GM21717 (cell line): Measurements from ENCODE around the gene TOX4.

ENCODE experiments used
- ATAC-seq: cut with Tn5 transposase; IDR thresholded peaks from one replicate; pipeline ENCODE4 v1.9.1; 2021; ENCODE audit warnings: mild to moderate bottlenecking, moderate library complexity; ENCODE audit not compliant: unreplicated experiment

TOX4 gene

DNA sequence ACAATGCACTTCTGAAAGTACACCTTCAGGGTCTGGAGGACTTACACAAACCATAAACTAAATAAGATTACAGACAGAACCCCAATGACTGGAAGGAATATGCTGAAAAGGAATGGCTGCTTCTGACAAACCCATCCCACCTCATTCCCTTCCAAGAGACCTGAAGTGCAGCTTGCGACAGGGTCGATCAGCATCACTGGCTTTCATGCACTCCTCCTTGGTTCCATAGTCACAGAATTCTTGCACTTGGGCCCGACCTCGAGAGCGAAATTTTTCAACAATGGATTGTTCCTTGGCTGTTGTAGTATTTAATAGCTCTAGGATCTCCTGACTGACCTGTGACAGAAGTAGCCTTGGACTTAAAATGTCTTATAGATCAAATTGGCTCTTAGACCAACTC is 24.6 kb downstream of the TOX4 start:
- no peak for ATAC-seq

DNA sequence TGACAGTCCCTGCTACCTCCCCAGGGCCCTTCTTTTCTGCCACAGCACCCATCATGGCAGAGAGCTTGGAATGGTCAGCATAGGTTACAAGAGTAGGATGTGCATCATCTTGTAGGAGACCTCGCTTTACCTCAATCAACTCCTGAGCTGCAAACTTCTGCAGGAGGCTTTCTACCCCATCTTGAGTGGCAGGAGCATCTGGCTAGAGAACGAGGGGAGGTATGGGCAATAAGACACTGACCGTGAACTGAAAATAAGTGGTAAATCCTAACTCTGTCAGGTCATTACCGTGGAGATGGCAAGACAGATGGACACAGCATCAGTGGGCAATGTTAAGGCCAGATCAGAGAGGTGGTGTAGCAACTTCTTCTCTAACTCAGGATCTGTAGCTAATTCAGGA is 26.4 kb downstream of the TOX4 start:
- ATAC-seq = no peak

- ATAC-seq = peak; percentile 79
Observed at GRCh38 chr14:21505012-21505553, 28.1 kb downstream of the TOX4 start.

GRCh38 chr14:21506557-21506956 is 29.6 kb downstream of the TOX4 start:
- ATAC-seq = no peak

DNA sequence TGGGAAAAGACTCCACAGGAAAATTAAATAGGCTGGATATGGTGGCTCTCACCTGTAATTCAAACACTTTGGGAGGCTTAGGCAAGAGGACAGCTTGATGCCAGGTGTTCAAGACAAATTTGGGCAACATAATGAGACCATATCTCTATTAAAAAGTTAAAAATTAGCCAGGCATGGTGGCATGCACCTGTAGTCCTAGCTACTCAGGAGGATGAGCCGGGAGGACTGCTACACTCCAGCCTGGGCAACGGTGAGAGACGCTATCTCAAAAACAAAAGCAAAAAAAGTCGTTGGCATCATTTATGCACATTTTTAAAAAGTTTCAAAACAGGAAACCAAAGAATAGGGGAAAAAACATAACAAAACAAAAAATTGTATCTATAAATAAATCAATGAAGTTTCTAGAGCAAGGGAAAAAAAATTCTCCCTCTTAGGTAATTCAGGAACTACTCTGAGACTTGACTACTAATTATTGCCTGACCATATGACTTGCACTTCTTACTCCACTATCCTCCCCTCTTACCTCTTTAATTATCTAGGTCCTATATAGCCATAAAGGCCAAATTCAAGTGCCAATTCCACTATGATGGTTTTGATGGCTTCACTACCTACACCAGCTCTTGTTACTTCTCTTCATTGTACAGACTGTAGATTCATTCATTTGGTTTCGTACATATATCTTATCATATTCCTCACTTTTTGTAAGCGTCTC is 32.6 kb downstream of the TOX4 start:
- ATAC-seq = no peak

DNA sequence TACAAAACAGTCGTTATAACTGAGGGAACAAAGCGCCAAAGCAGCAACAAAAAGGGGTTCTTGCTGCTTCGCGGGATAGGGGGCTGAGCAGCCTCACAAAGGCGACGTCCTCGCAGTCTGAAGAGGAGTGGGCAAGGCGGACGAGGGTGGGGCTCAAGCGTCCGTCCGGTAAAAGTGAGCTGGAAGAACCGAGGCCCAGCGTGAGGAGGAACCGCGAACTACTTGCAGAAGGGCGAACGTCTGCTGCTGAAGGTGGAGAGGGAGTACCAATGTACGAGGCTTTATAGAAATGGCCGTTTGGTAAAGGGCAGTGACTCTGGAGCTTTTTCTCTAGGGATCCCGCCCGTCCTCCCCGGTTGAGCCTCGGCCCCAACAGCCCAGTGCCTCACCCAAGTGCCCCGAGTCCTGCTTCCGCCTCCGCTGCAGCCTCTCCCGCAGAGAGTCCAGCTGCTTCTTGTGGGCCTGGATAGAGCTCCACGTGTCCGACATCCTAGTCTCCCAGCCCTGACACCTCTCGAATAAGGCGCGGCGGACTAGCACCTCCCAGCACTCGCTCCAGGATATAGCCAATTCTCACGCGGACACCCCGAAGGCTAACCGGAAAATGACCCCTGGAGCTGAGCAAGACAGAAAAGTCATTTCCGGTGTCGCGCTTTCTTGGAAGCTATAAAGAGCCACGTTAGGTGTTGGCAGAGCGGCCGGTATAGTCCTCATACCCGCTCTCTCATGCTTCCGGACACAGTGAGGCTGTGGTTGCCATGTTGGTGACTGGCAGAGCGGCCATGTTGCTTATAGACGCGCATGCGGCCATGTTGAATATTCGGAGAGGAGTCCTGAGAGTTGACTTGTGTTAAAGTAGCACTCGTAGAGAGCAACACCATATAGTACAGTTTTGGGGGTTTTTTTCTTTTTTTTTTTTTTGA is 34.0 kb downstream of the TOX4 start, which contains the start of gene METTL3:
METTL3 (minus strand) TSS at position 606 of the 923 bp plus-strand sequence; CDS start at position 489, 117 bp downstream.
- ATAC-seq = peak; percentile 97

DNA sequence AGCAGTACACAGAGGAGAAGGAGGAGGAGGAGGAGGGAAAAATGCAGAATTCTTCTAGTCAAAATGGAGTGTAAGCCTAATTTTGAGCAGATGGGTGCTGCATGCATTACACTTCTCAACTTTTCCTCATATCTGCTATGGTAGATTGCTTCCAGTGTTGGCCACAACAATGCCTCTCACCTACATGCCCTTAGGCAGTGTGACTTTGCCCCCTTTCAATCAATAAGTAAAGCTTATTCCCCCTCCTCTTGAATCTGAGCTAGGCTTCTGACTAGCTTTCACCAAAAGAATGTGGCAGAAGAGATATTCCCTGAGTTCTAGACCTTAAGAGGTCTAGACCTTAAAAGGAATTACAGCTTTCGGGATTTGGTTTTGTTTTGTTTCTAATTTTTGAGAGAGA is 37.3 kb downstream of the TOX4 start:
- ATAC-seq = no peak

GRCh38 chr14:21518725-21519124 is 41.7 kb downstream of the TOX4 start:
- no peak for ATAC-seq

DNA sequence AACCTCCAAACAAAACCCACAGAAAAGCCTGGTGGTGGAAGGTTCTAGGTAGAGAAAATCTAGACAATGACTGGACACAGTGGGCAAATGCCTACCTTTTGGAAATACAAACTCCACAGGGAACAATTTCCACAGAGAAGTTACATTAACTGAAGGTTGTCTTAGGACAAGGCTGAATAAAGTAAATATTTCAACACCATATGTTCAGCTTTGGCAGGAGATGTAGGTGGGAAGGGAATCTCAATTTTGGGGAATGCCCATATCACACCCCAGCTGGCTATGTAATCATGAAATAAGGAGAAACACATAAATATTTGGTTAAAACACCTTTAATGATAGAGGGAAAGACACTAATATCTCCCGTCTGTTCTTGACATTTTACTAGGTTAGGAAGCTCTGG is 43.8 kb downstream of the TOX4 start:
- ATAC-seq = no peak

- no peak for ATAC-seq
Observed at GRCh38 chr14:21521501-21521900, 44.5 kb downstream of the TOX4 start.

DNA sequence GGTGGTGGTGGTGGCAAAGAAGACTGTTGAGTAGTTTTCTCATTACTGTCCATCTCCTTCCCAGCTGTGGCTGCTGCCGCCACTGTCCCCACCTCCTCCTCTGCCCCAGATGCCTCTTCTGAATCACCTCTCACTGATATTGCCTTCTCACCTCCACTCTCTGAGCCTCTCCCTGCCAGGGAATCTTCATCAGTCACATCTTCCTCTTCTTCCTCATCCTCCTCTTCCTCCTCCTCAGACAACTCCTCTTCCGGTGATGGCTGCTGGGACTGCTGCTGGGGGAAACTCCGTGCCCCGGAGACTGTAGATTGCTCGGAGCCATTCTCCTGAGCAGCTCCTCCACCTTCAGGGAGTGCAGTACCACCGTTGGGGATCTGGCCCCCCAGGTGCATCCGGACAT is 46.2 kb downstream of the TOX4 start:
- ATAC-seq = no peak

- ATAC-seq = no peak
Observed at GRCh38 chr14:21524575-21525490, 47.8 kb downstream of the TOX4 start.

- no peak for ATAC-seq
Observed at GRCh38 chr14:21525571-21525961, 48.6 kb downstream of the TOX4 start.

DNA sequence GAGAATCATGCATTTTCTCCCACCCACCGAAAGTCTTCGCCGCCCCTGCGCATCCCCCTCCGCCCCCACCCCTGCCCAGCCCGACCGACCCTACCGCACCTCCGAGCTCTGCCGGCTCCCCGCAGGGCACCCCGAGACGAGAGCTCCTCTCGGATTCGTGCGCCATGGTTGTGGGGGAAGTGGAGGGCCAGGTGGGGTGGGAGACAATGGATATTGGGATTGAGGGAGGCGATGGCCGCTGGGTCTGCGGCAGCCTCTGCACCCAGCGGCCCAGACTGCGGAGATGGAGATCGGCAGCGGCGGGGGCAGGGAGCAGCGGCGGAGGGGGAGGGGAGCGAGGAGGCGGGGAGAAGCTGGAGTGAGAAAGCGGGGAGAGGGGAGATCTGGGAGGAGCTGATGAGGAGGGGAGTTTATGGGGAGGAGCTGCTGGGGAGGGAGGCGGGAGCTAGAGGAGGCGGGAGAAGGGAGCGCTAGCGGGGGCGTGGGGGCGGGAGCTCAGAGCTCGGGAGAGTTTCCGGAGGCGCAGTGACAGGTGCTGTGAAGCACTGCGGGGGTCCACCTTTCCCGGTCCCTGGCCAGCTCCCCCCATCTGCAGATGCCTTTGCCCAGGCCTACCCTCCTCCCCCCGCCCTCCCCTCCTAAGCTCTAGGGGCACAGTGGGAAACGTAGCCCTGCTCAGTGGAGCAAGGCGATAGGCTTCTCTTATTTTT is 49.1 kb downstream of the TOX4 start, which contains the start of gene SALL2:
SALL2 (minus strand) TSS at position 385 of the 710 bp plus-strand sequence; CDS start at position 166, 219 bp downstream.
- ATAC-seq = no peak

GRCh38 chr14:21526672-21527317 is 49.8 kb downstream of the TOX4 start:
- no peak for ATAC-seq

DNA sequence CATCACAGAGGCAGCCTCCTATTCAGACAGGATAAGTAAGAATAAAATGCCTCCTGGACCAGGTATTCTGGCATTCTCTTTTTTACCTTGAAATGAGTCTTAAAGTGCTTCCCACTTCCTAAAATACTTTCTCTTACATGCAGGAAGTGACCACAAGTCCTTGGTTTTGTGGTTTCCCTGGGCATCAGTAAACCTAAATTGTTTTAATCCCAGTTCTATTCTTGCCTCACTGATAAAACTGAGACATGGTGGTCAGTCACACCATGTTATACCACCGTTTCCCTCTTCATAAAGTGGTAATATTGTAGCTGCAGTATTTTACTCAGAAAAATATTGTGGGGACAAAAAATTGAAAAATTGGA is 50.3 kb downstream of the TOX4 start:
- ATAC-seq = no peak

- no peak for ATAC-seq
Observed at GRCh38 chr14:21528381-21529348, 51.7 kb downstream of the TOX4 start.

DNA sequence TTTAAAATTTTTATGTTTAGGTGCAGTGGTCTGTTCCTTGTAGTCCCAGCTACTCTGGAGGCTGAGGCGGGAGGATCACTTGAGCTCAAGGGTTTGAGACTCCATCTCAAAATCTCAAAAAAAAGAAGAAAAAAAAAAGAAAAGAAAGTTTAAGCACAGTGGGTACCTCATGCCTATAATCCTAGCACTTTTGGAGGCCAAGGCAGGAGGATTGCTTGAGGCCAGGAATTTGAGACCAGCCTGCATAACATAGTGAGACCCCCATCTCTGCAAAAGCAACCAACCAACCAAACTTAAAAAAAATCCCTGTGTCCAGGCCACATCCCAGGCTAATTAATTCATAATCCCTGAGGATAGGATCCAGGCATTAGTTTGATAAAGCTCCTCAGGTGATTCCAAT is 52.5 kb downstream of the TOX4 start:
- ATAC-seq = no peak
